K562 (cell line): Measurements from ENCODE around the gene CAMK2G. TPM values are rescaled to one million over a fixed set of nuclear protein-coding genes. Genes with fewer than 3 reads are reported as not detected.
A peak's percentile ranks its signal among the peaks of the same experiment; 100 is the strongest.

Source experiments
- SMARCA5 ChIP-seq: fragments of 450-650 bp; IDR thresholded peaks from 2 replicates; pipeline ENCODE4 v1.6.1; 2016
- ZNF165 ChIP-seq: fragments of 250-450 bp; sonication (Bioruptor Pico); IDR thresholded peaks from 2 replicates; pipeline ENCODE4 v1.4.0; 2020; ENCODE audit warnings: borderline replicate concordance
- ZNF77 ChIP-seq: fragments of 250-450 bp; sonication (Bioruptor Pico); IDR thresholded peaks from 2 replicates; pipeline ENCODE4 v1.5.0; 2020
- polyA plus RNA-seq, 8 experiments: library from polyadenylated mRNA; depleted of rRNA in 4 of 8; stranded (reverse) in 5 of 8; unstranded in 3 of 8; fragments of >200 nt; fragmentation: Nextera tagmentation in 2 of 8; fragmentation: Illumina TruSeq in 1 of 8; extraction: Ambion mirVana in 2 of 8; extraction: Trizol in 1 of 8; gene quantifications; 2 replicates each; pipeline versions ENCODE4 v1.2.1 to v1.2.3, GENCODE V29; 2011 to 2014; ENCODE audit warnings: inconsistent platforms in 1 of 8, missing spikeins in 1 of 8
- total RNA-seq, 7 experiments: library from RNA; depleted of rRNA in 6 of 7; stranded (reverse); fragments of >200 nt in 6 of 7; fragmentation: Illumina TruSeq in 2 of 7; extraction: Trizol in 2 of 7; gene quantifications; 2 replicates each; pipeline versions ENCODE4 v1.2.1 to v1.2.3, GENCODE V29; 2011 to 2021; ENCODE audit warnings: low replicate concordance in 1 of 7
- TF ChIP-seq, protein P1 (sequence below), 2 experiments: fragments of 450-650 bp in 1 of 2; sonication (generic) in 1 of 2; formaldehyde crosslinking in 1 of 2; IDR thresholded peaks; 2 replicates each; pipeline versions ENCODE4 v1.7.1 to v1.9.0; 2016 to 2022; ENCODE audit warnings: inconsistent platforms in 1 of 2, mild to moderate bottlenecking in 1 of 2, missing genetic modification reagents in 1 of 2
- TF ChIP-seq, protein P2 (sequence below): fragments of 450-650 bp; formaldehyde crosslinking; IDR thresholded peaks from 2 replicates; pipeline ENCODE4 v1.4.0; 2020; ENCODE audit warnings: mild to moderate bottlenecking, moderate library complexity
- TF ChIP-seq, protein P3 (sequence below): fragments of 200-400 bp; formaldehyde crosslinking; IDR thresholded peaks from 2 replicates; pipeline ENCODE4 v1.6.1; 2017; ENCODE audit warnings: mild to moderate bottlenecking, low read depth, low read length, moderate library complexity
- TF ChIP-seq, protein P4 (sequence below): IDR thresholded peaks from 3 replicates; pipeline ENCODE4 v1.6.1; 2011; ENCODE audit warnings: borderline replicate concordance, mild to moderate bottlenecking, moderate library complexity; ENCODE audit not compliant: insufficient read length; ENCODE audit errors: extremely low read depth

The CAMK2G gene
- total and polyA plus RNA-seq, 9 of the 15 experiments (the other 6 are each of a cell fraction or from before 2014, with no cell fraction given) = 9.0 to 37.9 (median 32.6) TPM

DNA sequence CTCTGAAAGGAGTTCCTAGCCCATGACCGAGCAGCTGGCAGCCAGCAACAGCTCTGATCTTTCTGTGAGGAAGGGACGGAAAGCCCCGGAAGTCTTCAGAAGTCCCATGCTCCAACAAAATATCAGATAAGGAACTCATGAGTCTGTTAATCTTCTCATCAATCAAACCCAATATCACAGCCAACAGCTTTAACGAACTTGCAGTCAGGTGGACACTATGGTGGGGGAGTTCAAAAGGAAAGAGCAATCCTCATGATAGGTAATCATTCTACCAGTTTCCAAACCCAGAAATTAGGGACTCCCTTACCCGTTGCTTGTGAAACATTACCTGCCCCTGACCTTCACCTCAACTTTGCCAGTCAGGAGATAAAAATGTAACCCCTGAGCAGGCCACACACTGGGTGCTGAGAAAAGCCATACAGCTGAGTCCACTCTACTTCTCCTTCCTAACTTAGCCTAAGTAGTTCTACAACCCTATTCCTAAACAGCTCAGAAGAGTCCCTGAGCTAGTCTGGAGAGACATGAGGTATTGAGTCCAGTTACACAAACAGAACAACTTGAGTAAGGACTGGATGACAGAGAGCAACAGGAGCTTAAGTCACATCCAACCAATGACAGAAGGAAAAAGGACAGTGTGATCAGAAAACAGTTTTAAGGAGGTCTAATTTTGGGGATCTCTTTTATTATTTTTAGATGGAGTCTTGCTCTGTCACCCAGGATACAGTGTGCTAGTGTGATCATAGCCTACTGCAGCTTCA lies 65.1 kb downstream of the CAMK2G start (continued):
- TF ChIP-seq SMARCA5 (no peak), ZNF77 (CRISPR knock-in tag) (no peak), ZNF165 (CRISPR knock-in tag) (peak; percentile 20; the same call in 1 of the 2 replicates)
- TF ChIP-seq, protein P1, sequence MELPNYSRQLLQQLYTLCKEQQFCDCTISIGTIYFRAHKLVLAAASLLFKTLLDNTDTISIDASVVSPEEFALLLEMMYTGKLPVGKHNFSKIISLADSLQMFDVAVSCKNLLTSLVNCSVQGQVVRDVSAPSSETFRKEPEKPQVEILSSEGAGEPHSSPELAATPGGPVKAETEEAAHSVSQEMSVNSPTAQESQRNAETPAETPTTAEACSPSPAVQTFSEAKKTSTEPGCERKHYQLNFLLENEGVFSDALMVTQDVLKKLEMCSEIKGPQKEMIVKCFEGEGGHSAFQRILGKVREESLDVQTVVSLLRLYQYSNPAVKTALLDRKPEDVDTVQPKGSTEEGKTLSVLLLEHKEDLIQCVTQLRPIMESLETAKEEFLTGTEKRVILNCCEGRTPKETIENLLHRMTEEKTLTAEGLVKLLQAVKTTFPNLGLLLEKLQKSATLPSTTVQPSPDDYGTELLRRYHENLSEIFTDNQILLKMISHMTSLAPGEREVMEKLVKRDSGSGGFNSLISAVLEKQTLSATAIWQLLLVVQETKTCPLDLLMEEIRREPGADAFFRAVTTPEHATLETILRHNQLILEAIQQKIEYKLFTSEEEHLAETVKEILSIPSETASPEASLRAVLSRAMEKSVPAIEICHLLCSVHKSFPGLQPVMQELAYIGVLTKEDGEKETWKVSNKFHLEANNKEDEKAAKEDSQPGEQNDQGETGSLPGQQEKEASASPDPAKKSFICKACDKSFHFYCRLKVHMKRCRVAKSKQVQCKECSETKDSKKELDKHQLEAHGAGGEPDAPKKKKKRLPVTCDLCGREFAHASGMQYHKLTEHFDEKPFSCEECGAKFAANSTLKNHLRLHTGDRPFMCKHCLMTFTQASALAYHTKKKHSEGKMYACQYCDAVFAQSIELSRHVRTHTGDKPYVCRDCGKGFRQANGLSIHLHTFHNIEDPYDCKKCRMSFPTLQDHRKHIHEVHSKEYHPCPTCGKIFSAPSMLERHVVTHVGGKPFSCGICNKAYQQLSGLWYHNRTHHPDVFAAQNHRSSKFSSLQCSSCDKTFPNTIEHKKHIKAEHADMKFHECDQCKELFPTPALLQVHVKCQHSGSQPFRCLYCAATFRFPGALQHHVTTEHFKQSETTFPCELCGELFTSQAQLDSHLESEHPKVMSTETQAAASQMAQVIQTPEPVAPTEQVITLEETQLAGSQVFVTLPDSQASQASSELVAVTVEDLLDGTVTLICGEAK (IDR thresholded peaks at IDR 0.05) = no peak
- TF ChIP-seq, protein P1 (CRISPR knock-in tag; IDR thresholded peaks at IDR 0.05) = no peak
- TF ChIP-seq, protein P2, sequence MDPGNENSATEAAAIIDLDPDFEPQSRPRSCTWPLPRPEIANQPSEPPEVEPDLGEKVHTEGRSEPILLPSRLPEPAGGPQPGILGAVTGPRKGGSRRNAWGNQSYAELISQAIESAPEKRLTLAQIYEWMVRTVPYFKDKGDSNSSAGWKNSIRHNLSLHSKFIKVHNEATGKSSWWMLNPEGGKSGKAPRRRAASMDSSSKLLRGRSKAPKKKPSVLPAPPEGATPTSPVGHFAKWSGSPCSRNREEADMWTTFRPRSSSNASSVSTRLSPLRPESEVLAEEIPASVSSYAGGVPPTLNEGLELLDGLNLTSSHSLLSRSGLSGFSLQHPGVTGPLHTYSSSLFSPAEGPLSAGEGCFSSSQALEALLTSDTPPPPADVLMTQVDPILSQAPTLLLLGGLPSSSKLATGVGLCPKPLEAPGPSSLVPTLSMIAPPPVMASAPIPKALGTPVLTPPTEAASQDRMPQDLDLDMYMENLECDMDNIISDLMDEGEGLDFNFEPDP (CRISPR knock-in tag) = no peak
- TF ChIP-seq, protein P3, sequence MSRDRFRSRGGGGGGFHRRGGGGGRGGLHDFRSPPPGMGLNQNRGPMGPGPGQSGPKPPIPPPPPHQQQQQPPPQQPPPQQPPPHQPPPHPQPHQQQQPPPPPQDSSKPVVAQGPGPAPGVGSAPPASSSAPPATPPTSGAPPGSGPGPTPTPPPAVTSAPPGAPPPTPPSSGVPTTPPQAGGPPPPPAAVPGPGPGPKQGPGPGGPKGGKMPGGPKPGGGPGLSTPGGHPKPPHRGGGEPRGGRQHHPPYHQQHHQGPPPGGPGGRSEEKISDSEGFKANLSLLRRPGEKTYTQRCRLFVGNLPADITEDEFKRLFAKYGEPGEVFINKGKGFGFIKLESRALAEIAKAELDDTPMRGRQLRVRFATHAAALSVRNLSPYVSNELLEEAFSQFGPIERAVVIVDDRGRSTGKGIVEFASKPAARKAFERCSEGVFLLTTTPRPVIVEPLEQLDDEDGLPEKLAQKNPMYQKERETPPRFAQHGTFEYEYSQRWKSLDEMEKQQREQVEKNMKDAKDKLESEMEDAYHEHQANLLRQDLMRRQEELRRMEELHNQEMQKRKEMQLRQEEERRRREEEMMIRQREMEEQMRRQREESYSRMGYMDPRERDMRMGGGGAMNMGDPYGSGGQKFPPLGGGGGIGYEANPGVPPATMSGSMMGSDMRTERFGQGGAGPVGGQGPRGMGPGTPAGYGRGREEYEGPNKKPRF = no peak
- TF ChIP-seq, protein P4, sequence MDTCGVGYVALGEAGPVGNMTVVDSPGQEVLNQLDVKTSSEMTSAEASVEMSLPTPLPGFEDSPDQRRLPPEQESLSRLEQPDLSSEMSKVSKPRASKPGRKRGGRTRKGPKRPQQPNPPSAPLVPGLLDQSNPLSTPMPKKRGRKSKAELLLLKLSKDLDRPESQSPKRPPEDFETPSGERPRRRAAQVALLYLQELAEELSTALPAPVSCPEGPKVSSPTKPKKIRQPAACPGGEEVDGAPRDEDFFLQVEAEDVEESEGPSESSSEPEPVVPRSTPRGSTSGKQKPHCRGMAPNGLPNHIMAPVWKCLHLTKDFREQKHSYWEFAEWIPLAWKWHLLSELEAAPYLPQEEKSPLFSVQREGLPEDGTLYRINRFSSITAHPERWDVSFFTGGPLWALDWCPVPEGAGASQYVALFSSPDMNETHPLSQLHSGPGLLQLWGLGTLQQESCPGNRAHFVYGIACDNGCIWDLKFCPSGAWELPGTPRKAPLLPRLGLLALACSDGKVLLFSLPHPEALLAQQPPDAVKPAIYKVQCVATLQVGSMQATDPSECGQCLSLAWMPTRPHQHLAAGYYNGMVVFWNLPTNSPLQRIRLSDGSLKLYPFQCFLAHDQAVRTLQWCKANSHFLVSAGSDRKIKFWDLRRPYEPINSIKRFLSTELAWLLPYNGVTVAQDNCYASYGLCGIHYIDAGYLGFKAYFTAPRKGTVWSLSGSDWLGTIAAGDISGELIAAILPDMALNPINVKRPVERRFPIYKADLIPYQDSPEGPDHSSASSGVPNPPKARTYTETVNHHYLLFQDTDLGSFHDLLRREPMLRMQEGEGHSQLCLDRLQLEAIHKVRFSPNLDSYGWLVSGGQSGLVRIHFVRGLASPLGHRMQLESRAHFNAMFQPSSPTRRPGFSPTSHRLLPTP = no peak
